Kidney (tissue), 14 donors: ENCODE data around the gene RSL1D1. TPM values are rescaled to one million over a fixed set of nuclear protein-coding genes. Genes with fewer than 3 reads are reported as not detected.
A peak's percentile ranks its signal among the peaks of the same experiment; 100 is the strongest.
"Not testable (repeated sequence)": the region's sequence is repeated elsewhere in the genome, so short reads cannot be mapped to it uniquely, and the experiment has no call there.

Experiments used
- DNase-seq, 5 donors: peaks; one replicate each; pipeline ENCODE4 v3.0.0-alpha.2; 2013 to 2020
- FAIRE-seq: peaks from 2 replicates; lab custom pipeline; 2012; peaks lifted over from hg19 to GRCh38; lab: Jason Lieb, UNC
- H3K27ac ChIP-seq, 2 donors: one replicate each; pipeline ENCODE4 v1.7.0; 2013; ENCODE audit warnings: low read depth in 2 of 2, low read length in 2 of 2, inconsistent platforms in 1 of 2
- H3K27me3 ChIP-seq: one replicate; pipeline ENCODE4 v1.7.1; 2013; ENCODE audit warnings: low read length, inconsistent platforms; ENCODE audit not compliant: control insufficient read depth, insufficient read depth
- H3K36me3 ChIP-seq, 3 donors: one replicate each; pipeline versions ENCODE4 v1.7.0 to v1.7.1; 2013; ENCODE audit warnings: low read length in 3 of 3, control low read depth in 1 of 3, inconsistent platforms in 1 of 3; ENCODE audit not compliant: insufficient read depth in 3 of 3, control insufficient read depth in 2 of 3
- H3K4me1 ChIP-seq, 3 donors: one replicate each; pipeline versions ENCODE4 v1.7.0 to v1.7.1; 2013; ENCODE audit warnings: low read length in 3 of 3, inconsistent platforms in 1 of 3, low read depth in 1 of 3; ENCODE audit not compliant: control insufficient read depth in 2 of 3, insufficient read depth in 2 of 3
- H3K4me3 ChIP-seq, 3 donors: one replicate each; pipeline versions ENCODE4 v1.7.0 to v1.8.1; 2013; ENCODE audit warnings: low read length in 3 of 3, control low read depth in 1 of 3, inconsistent platforms in 1 of 3
- H3K9ac ChIP-seq, 3 donors: one replicate each; pipeline versions ENCODE4 v1.7.0 to v1.7.1; 2013; ENCODE audit warnings: low read length in 3 of 3, control low read depth in 1 of 3, inconsistent platforms in 1 of 3
- H3K9me3 ChIP-seq, 3 donors: one replicate each; pipeline versions ENCODE4 v1.7.0 to v1.7.1; 2013; ENCODE audit warnings: low read length in 3 of 3, control low read depth in 1 of 3, inconsistent platforms in 1 of 3; ENCODE audit not compliant: control insufficient read depth in 2 of 3, insufficient read depth in 1 of 3
- CTCF ChIP-seq: IDR thresholded peaks from 3 replicates; pipeline ENCODE4 v1.5.1; 2012; ENCODE audit warnings: mild to moderate bottlenecking, moderate library complexity, borderline replicate concordance; ENCODE audit not compliant: insufficient read depth; ENCODE audit errors: extremely low read depth
- intact Hi-C: fragments of 100-400 bp; cut with DNase I; formaldehyde crosslinking; loops from one replicate; pipeline ENCODE4 v1.11.1; 2022
- polyA plus RNA-seq: library from polyadenylated mRNA; stranded (reverse); fragments of 350-450 nt; fragmentation: Illumina TruSeq; extraction: RNeasy Lipid Tissue Mini Kit (QIAGEN cat#74804); gene quantifications from one replicate; pipeline ENCODE4 v1.2.3, GENCODE V29; 2014; ENCODE audit warnings: low read depth, low replicate concordance; ENCODE audit not compliant: insufficient read depth
- total RNA-seq: library from RNA; stranded (reverse); fragmentation: NEBNext Ultra II Directional; extraction: Animal tissue kit (Norgen Biotek cat#: 25700); gene quantifications from one replicate; pipeline ENCODE4 v1.2.1, GENCODE V29; 2021
- donor health status: control.
- donor health status: control.
- donor health status: control.
- donor health status: control.
- donor health status: control.
- donor health status: DM: yes; HTN: yes; CAD: no.
- donor health status: Normal renal cell carcinoma (clear cell type).

The RSL1D1 gene
- total and polyA plus RNA-seq, 2 donors from 2014 or later: 55.5 to 101 TPM

GRCh38 chr16:11791144-11791828 lies 60.1 kb downstream of the RSL1D1 start:
- intact Hi-C loops: no loop called here
- H3K36me3 ChIP-seq: peaks cover 0 to 3% (median 2%) of the 10 kb centered on the region in 3 donors
- peak overlapping the region in 1 of 2 donors; percentile 41 for H3K27ac ChIP-seq
- no peak for TF ChIP-seq CTCF
- H3K9ac ChIP-seq: no peak overlapping the region
- no peaks in the 10 kb centered on the region for H3K27me3 ChIP-seq
- no peak overlapping the region for H3K4me3 ChIP-seq
- H3K4me1 ChIP-seq: peaks cover 0 to 37% (median 32%) of the 10 kb centered on the region in 3 donors
- DNase-seq (no peak), FAIRE-seq (no peak)
- no peaks in the 10 kb centered on the region for H3K9me3 ChIP-seq

GRCh38 chr16:11788914-11789313 lies 62.4 kb downstream of the RSL1D1 start:
- peaks cover 0 to 36% (median 21%) of the 10 kb centered on the region in 3 donors for H3K4me1 ChIP-seq
- intact Hi-C loops: no loop called here
- no peak for DNase-seq
- H3K9me3 ChIP-seq: no peaks in the 10 kb centered on the region
- H3K4me3 ChIP-seq: no peak overlapping the region
- no peak overlapping the region for H3K27ac ChIP-seq
- no peak overlapping the region for H3K9ac ChIP-seq
- H3K36me3 ChIP-seq: peaks cover 0 to under 1% (median 0%) of the 10 kb centered on the region in 3 donors
- no peak for FAIRE-seq
- H3K27me3 ChIP-seq: no peaks in the 10 kb centered on the region
- no peak for TF ChIP-seq CTCF

GRCh38 chr16:11784980-11785599 lies 66.3 kb downstream of the RSL1D1 start:
- peaks cover 7 to 34% (median 18%) of the 10 kb centered on the region in 3 donors for H3K4me1 ChIP-seq
- FAIRE-seq, H3K4me3 ChIP-seq, H3K9ac ChIP-seq, intact Hi-C loops, DNase-seq, H3K27ac ChIP-seq, H3K9me3 ChIP-seq, H3K27me3 ChIP-seq, H3K36me3 ChIP-seq: not testable (repeated sequence)

GRCh38 chr16:11784381-11784780 lies 67.0 kb downstream of the RSL1D1 start:
- H3K27ac ChIP-seq, DNase-seq, H3K36me3 ChIP-seq, H3K27me3 ChIP-seq, H3K9me3 ChIP-seq, intact Hi-C loops, H3K9ac ChIP-seq, FAIRE-seq, H3K4me3 ChIP-seq: not testable (repeated sequence)
- peaks cover 7 to 34% (median 18%) of the 10 kb centered on the region in 3 donors for H3K4me1 ChIP-seq
